ENCODE results near the gene STPG1.

GRCh38 chr1:24317956-24318614, 95.5 kb downstream of the STPG1 start:
- TF ChIP-seq POLR2A (IDR thresholded peaks at IDR 0.05) = no peak
- TF ChIP-seq, protein P1, sequence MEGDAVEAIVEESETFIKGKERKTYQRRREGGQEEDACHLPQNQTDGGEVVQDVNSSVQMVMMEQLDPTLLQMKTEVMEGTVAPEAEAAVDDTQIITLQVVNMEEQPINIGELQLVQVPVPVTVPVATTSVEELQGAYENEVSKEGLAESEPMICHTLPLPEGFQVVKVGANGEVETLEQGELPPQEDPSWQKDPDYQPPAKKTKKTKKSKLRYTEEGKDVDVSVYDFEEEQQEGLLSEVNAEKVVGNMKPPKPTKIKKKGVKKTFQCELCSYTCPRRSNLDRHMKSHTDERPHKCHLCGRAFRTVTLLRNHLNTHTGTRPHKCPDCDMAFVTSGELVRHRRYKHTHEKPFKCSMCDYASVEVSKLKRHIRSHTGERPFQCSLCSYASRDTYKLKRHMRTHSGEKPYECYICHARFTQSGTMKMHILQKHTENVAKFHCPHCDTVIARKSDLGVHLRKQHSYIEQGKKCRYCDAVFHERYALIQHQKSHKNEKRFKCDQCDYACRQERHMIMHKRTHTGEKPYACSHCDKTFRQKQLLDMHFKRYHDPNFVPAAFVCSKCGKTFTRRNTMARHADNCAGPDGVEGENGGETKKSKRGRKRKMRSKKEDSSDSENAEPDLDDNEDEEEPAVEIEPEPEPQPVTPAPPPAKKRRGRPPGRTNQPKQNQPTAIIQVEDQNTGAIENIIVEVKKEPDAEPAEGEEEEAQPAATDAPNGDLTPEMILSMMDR (IDR thresholded peaks at IDR 0.05) = no peak

All from testis (tissue), 2 donors.